Hematopoietic multipotent progenitor cell treated with erythropoietin and hydrocortisone succinate and interleukin-3 and kit ligand, for 8 days (in vitro differentiated cells): Measurements from ENCODE around the gene TSC22D3.
"Not testable (repeated sequence)": the region's sequence is repeated elsewhere in the genome, so short reads cannot be mapped to it uniquely, and the experiment has no call there.

Experiments
- DNase-seq: peaks from one replicate; pipeline ENCODE4 v3.0.0-alpha.2; 2015

Gene TSC22D3

DNA sequence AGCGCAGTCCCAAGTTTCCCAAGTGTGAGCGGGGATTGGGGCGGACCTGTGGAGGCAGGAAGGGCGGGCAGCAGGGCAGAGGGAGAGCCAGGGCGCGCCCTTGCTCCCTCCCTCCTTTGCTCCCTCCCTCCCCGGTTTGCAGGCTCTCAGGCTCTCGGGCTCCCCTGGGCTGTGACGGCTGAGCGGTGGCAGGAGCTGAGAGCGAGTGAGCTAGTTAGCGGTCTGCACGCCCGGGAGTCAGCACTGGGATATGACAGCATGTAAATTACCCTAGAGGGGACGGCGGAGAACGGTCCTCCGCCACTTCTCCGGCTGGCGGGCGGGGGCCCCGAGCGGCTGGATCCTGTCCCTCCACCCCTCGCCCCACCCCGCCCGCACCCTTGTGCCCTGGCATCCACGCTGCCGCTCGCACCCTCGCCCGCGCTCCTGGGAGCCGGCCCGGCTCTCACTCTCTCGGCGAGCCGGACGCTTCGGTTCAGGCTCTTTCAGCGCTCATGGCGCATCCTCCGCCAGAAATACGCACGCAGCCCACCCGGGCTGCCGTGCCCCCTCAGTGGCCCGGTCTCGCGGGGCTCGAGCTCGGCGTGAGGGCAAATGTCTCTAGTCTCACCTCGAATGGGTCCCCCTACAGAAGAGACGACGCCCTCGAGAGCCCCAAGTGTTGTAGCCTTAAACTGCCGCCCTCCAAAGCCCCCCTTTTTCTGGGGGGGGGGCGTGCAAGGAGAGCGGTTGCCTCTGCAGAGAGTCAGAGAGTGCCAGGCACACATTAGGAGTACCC, at the start of gene TSC22D3:
Gene TSC22D3, minus strand, starts transcription at position 54 of the 778 bp plus-strand sequence. CDS start 368 bp downstream, outside the sequence.
- peak; percentile 84 for DNase-seq

DNA sequence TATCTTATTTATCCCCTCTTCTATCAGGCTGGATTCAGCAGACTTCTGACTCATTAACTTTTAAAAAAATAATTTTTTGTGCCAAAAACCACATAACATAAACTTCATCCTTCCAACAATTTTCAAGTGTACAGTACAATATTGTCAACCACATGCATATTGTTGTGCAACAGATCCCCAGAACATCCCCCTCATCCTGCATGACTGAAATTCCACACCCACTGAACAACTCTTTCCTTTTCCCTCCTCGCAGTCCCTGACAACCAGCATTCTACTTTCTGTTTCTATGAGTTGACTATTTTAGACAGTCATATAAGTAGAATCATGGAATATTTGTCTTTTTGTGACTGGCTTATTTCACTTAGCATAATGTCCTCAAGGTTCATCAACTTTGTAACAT, 47.9 kb upstream of the TSC22D3 start:
- DNase-seq: no peak

DNA sequence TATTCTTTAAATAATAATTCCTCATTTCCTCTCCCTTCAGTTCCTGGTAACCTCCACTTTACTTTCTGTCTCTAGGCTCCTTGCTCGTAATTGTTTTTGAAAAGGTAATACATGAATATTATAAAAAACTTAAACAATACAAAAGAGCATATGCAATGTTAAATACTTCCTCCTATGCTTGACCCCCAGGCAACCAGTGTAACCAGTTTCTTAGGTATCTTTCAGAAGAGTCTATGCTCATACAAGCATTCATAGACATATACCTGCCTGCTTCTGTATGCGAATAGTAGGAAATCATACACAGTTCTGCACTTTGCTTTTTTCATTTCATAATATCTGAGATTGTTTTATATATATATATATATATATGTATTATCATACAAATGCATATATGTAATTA, 47.5 kb upstream of the TSC22D3 start:
- DNase-seq: no peak

DNA sequence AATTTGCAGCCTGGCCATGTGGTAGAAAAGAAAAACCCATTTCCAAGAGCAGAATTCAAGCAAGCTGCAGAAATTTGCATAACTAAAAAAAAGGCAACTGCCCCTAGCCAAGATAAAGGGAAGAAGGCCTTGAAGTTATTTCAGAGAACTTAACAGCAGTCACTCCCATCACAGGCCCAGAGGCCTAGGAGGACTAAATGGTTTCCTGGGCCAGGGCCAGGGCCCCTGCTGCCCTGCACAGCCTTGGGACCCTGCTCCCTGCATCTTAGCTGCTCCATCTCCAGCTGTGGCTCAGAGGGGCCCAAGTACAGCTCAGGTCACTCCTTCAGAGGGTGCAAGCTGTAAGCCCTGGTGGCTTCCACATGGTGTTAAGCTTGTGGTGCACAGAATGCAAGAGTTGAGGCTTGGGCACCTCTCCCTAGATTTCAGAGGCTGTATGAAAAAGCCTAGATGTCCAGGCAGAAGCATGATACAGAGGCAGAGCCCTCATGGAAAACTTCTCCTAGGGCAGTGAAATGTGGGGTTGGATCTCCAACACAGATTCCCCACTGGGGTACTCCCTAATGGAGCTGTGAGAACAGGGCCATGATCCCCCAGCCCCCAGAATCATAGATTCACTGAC, 43.4 kb upstream of the TSC22D3 start:
- DNase-seq: no peak

DNA sequence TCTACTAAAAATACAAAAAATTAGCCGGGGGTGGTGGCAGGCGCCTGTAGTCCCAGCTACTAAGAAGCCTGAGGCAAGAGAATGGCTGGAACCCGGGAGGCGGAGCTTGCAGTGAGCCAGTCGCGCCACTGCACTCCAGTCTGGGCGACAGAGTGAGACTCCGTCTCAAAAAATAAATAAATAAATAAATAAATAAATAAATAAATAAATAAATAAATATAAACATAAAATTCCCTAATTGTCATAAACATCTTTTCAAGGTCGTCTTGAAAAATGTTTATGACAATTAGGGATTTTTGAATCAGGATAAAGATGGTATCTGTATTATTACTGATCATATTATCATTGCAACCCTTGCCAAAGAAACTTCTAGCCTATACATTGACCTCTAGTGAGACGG, 34.5 kb upstream of the TSC22D3 start:
- DNase-seq: not testable (repeated sequence)

DNA sequence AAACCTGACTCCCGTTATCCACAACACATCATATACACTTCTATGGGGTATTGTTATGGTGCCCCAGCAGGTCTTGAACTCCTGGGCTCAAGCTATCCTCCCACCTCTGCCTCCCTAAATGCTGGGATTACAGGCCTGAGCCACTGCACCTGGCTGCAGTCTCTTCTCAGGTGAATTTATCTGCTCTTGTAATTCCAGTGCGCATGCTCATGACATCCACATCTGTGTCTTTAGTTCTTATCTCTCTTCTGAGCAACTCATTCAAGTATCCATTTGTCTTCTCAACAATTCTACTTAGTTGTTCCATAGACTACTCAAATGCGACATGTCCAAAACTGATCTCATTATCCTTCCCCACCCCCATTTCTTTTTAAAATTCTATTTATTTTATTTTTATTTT, 29.6 kb upstream of the TSC22D3 start:
- no peak for DNase-seq

DNA sequence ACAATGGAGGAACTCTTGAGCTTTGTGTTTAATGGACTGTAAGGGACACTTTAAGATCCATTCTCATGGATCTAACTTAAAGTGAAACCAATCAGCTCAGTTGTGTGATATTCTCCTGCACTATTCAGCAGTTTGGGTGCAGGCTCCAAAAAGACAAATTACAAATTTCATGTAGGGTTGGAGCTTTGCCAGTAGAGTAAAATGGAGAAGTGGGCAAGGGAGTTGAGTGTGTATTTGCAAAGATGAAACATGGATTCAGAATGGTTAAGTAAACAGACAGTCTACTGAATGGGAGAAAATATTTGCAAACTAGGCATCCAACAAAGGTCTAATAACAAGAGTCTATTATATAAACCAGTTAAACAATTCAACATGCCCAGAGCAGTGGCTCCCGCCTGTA, 28.8 kb upstream of the TSC22D3 start:
- no peak for DNase-seq

DNA sequence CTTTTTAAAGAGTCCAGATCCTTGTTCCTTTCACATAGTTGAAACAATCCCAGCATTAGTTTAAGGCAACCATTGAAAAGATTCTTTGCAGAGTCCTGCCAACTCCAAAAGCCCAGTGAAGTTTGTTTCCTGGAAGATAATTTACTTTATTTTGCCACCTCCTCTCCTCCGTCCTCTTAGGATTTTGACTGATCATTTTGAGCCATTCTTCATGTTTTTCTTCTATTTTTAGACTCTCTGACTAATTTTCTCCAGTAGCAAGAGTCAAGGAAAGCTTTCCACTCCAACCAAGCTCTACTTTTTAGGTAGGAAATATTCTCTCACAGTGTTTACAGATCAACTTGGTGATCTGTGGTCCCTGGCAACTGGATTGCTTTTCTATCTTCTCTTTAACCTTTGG, 12.2 kb upstream of the TSC22D3 start:
- DNase-seq: no peak

DNA sequence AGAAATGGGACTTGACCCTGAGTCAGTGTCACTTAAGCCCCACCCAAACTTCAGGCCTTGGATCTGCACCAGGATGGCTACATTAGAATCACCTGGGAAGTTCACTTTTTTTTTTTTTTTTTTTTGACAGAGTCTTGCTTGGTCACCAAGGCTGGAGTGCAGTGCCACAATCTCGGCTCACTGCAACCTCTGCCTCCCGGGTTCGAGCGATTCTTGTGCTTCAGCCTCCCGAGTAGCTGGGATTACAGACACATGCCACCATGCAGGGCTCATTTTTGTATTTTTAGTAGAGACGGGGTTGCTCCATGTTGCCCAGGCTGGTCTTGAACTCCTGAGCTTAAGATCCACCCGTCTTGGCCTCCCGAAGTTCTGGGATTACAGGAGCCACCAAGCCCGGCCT, 4.9 kb upstream of the TSC22D3 start:
- no peak for DNase-seq

DNA sequence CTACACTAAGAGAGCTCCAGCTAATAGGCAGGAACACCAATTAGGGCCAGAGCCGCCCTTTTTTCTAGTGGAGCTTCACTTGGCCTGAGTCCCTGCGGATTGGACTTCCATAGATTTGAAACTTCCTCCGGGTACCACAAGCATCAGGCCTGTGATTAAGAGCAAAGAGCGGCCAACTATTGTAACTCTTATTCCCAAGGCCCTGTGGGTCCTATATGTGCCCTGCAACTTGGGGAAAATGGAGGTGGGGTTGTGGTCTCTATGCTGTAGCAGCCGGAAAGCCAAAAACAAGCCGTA, 1.9 kb upstream of the TSC22D3 start, which contains the start of gene NCBP2L:
Gene NCBP2L, plus strand, starts transcription at position 198 of the 297 bp plus-strand sequence. CDS start 16,488 bp downstream, outside the sequence.
- no peak for DNase-seq

DNA sequence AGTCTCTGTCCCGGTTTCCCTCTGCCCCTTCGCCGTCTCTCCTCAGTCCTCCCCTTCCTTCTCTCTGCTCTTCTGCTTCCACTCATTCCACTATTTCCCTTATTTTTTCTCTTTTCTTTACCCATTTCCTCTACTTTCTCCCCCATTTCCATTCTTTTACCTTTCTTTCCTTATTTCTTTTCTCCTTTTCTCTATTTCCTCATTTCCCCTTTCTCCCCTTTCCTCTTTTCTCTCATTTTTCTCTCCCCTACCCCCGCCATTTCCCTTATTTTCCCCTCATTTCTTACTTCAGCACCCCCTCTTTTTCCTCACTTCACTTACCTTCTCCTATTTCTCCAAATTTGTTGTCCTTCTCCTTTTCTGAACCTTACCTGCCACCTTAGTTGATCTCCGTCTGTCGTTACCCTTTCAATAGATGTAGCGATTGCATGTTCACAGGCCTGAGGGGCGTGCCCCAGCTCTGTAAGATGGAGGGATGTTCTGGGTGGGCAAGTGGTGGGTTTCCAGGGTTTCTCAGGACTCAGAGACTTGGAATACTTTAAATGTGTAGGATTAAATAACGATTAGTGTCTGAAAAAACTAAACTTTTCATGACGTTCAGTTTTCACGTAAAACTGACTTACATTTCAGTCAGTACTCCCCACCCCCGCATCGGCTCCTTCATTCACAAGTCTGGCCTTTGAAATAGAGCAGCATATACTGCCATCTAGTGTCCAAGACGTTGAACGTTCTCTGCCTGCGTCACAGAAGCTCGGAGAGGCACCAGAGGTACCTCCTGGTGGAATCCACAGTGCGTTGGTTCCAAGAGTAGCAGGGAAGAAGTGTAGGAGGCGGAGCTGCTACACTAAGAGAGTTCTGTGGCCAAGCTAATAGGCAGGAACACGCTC, 1.3 kb upstream of the TSC22D3 start:
- peak; percentile 87 for DNase-seq

DNA sequence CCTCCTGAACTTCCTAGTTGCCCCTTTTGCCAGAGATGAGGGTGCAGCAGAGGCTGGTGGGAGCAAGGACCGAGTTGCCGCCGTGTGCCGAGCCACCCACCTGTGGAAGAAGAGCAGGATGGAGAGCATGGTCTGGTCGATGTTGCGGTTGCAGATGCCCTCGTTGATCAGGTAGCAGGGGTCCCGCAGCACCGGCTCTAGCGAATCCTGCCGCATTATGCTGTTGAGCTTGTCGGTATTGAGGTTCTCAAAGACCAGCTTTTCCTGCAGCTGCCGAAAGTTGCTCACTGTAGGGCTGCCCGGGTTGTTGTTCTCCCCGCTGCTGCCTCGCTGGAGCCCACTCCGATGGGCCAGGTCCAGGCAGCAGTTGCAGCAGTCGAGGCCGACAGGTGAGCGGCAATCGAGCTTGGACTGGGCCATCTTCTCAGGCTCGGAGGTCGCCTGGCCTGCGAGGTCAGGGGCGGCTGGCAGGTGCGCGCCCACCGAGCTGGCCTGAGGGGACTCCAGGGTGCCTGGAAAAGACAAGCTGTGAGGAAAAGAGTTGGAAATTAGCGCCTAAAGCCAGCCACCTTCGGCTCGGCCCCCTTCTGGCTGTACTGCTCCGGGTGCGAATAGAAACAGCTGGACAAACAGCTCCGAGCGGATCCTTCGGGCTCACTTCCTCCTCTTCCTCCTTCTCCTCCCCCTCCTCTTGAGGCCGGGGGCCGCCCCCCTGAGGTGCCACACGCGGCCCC, 420 bp downstream of the TSC22D3 start:
- DNase-seq: no peak

DNA sequence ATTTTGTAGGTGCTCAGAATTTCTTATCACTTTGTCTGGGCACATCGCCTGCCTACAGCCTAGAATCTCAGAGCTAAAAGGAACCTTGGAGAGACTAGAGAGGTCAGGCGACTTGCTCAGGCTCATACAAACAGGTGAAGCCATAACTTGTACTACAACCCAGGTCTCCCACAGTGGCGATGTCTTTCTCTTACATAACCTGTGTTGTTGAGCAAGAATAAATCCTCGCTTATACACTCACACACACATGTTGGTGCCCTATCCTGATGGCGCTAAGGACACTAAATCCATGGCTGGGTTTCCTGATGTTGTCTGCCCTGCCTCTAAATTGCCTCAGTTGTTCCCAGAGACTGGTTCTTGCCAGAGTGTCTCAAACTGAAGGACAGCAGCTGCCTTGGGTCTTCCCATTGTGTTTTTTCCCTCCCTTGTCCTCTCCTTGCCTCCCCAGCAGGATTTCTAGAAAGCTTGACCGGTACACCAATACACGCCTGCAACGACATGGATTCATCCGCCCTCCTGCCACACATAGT, 1.6 kb downstream of the TSC22D3 start:
- DNase-seq: no peak

DNA sequence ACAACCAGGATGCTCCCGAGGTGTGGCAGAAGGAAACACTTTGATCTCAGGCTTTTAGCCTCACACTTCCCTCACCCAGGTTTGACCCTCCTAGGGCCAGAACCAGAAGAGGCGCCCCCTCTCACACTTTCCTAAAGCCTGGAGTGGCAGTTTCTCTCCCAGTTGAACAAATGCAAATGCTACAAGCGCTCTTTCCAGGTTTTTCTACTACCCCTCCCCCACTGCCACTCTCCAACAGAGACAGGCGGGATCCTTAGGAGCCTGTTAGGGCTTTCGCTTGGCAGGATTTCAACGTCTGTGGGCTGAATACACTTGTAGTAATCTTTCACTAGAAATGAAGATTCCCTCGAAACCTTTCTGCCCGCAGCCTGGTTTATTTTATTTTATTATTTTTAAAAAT, 2.4 kb downstream of the TSC22D3 start:
- no peak for DNase-seq

DNA sequence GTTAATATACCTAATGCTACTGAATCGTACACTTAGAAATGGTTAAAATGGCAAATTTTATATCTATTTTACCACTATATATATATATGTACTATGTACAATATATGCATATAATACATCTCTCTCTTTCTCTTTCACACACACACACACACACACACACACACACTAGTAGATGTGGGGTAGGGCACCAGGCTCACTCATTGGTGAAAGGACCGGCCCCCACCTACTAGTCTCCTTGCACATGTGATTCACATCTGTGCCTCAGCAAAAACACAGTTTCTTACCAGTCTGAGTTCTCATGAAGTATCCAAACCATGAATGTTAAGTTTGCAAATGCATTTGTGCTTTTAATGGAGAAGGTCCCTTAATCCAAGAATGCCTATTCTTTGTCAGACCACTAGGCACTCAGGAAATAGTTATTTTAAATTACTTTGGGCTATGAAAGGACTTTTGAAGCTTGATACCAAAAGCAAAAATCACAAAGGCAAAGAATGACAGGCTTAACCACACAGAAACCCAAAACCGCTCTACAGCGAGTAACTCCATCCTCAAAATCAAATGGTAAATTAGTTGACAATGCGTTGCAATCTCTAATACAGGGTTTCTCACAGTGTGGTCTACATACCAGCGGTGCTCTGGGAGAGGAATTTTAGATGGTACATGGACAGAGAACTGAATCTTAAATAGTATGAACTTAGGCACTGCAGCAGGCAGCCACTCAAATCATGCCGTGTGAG, 5.8 kb downstream of the TSC22D3 start:
- DNase-seq: no peak

DNA sequence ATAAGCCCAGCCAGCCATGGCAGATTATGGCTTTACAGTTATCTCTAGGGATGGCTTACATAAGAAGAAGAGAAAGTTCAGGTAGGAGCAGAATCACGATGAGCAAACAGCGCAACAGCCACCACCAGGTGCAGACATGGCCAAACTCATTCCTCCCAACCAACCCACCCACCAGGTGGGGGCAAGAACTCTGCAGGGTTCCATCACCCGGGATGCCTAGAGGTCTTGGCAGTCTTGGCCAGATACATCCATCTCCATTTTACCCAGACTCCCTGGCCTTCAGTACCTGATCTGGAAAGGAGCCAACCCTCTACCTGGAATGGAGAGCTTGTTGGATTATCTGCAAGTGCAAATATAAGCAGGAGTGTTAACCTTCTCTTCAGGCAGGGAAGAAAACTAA, 7.5 kb downstream of the TSC22D3 start:
- DNase-seq: no peak

DNA sequence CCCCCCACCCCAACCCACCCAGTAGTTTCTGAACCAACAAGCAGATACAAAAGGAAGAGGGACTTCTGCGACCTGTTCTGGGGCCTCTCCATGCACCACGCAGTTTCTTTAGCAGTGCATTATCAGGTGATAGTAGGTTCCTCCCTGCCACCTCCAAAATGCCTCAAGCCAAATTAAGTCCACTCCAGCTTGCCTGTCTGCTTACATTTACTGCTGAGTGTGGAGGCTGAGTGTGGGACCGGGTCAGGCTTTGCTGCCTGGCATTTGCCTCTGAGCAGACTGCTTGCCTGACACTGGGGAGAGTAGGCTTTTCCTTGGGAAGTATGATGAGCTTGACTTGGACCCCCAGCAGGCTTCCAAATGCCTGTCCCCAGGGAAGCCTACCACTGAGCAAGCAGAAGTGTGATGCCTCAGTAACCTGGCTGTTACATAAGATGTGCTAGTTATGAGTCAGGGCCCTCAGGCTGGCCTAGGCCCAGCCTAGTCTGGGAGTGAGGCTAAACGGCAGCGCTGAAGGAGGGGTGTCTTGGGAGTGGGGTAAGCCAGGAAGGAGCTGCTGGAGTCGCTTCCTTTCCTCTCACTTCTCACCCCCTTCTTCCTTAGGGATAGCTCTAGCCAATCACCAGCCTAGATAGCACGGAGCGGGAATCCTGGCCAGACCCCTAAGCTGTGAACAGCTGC, 9.0 kb downstream of the TSC22D3 start:
- DNase-seq: no peak

DNA sequence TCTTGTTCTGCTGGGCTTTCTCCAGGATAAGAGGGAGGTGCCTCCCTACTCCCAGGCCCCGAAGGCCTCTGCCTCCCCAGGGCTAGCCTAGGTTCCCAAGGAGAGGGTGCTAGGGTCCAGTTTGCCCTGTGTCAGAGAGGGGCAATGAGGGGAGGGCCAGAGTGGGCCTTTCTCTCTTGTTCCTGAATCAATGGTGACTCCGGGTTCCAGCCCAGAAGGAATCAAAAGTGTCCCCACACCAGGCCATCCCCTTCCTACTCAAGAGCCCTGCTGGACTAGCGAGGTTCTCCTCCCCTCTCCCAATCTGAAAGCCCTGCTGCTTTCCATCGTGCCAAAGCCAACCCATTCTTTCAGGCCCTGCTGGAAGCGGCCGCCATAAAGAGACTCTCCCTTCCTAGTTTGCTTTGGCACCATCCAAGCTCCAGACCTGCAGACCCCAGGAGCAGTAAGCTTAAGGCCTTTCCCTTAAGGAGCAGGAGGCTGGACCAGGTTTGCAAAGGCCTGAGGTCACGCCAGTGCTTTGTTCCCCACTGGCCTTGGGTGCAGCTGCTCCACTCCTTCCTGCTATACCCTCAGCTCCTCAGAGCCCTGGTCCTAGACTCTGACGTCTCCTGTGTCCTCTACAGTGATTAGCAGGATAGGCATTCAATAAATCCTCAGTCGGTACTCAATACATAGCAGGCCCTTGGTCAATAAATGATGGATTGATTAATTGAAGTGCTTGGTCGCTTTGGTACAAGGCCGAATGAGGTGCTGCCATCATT, 10.6 kb downstream of the TSC22D3 start:
- no peak for DNase-seq

DNA sequence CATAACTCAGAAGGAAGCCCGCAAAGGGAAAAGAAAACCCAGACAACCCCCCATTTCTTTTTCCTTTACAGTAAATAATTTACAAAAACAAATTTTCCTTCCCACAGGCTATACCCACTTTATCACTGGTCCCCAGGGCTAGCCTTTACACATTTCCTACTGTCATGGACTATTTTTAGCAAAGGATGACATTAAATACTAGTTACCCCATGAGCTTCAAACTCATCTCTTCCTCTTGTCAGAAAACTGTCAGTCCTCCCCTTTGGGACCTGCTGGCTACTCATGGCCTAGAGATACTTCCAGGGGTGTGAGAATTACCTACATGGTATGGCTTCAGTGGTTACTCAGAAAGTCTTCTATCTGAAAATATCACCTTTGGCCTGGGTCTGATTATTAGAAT, 11.9 kb downstream of the TSC22D3 start:
- DNase-seq: no peak

DNA sequence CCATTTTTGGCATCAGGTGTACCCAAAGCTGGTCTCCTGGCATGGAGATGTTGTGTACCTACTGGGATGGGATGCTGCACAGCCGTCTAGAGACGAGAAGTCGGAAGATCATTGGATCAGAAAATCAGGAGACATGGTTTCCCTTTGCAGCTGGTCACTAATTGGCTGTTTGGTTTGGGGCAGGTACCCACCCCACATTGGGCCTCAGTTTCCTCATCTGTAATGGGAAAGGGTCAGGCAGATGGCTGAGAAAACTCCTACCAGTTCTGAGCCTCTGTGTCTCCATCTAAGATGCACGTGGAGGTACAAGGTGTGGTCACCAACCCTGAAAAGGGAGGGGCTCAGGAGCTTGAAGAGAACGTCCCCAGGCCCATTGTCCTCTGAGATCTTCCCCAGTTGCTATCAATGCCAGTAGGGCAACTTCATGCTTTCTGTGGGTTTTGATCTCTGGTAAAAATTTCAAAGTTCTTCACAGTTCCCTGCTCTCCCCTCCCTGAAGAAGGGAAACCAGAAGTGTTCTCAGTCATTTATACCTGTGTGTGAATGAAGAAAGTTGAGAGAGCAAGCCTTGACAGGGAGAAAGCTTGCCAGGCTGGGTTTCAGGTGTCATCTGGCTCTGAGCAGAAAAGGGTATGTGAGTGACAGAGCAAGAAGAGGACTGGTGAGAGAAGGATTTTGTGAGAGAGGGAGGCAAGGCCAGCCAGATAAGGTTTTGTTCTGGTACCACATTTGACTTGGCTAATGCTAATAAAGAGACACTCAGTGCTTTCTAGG, 15.1 kb downstream of the TSC22D3 start:
- DNase-seq: no peak
